HL-60 (cell line): Measurements from ENCODE around the gene CHM.

ENCODE experiments used
- GABPA ChIP-seq: IDR thresholded peaks from 2 replicates; pipeline ENCODE4 v1.6.1; 2012; ENCODE audit warnings: low read depth
- POLR2AphosphoS5 ChIP-seq: IDR thresholded peaks from 2 replicates; pipeline ENCODE4 v1.6.1; 2012; ENCODE audit warnings: low read depth
- TF ChIP-seq, protein P1 (sequence below): IDR thresholded peaks from one replicate; pipeline ENCODE4 v1.5.1; 2011; ENCODE audit warnings: low read length, control low read depth, inconsistent platforms; ENCODE audit not compliant: insufficient read depth

GRCh38 chrX:85870585-85870984 lies 176.8 kb downstream of the CHM start:
- TF ChIP-seq, protein P1, sequence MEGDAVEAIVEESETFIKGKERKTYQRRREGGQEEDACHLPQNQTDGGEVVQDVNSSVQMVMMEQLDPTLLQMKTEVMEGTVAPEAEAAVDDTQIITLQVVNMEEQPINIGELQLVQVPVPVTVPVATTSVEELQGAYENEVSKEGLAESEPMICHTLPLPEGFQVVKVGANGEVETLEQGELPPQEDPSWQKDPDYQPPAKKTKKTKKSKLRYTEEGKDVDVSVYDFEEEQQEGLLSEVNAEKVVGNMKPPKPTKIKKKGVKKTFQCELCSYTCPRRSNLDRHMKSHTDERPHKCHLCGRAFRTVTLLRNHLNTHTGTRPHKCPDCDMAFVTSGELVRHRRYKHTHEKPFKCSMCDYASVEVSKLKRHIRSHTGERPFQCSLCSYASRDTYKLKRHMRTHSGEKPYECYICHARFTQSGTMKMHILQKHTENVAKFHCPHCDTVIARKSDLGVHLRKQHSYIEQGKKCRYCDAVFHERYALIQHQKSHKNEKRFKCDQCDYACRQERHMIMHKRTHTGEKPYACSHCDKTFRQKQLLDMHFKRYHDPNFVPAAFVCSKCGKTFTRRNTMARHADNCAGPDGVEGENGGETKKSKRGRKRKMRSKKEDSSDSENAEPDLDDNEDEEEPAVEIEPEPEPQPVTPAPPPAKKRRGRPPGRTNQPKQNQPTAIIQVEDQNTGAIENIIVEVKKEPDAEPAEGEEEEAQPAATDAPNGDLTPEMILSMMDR, result no peak
- TF ChIP-seq POLR2AphosphoS5 (no peak), GABPA (no peak)
